ENCODE data around the gene ACOT8. TPM values are rescaled to one million over a fixed set of nuclear protein-coding genes. Genes with fewer than 3 reads are reported as not detected.

ACOT8 gene
- total and polyA plus RNA-seq, 9 of the 15 experiments (the other 6 are each of a cell fraction or from before 2014, with no cell fraction given): 8.2 to 46.7 (median 20.7) TPM

- ChIA-PET POLR2A (interaction anchor here (0.6 to 2.4 kb wide), 13 partner anchors 9 to 55 kb away, joined by 3 to 11 read pairs (median 4); partner anchors contain the start of genes CTSA, NEURL2 and PCIF1), CTCF (ENCODE audit: low intra/inter-chr PET ratio) (no interaction called here)
- H3K79me2 ChIP-seq (ENCODE audit: control insufficient read depth, insufficient read depth, low read length): peaks cover 32% of the 10 kb centered on the region
- peaks cover 27% of the 10 kb centered on the region in 2 experiments for H3K4me1 ChIP-seq (replicated peaks in 1 of 2; ENCODE audit: control insufficient read depth in 2 of 2, insufficient read depth in 2 of 2, low read length in 2 of 2)
- peak within 1 kb of the TSS; percentile 83 for H3K27ac ChIP-seq (ENCODE audit: extremely low read depth, low read depth, low read length)
- in situ Hi-C loops (cut with MboI): no loop called here
- no peaks in the 10 kb centered on the region for H3K9me3 ChIP-seq (replicated peaks; ENCODE audit: control insufficient read depth, insufficient read depth, low read depth, low read length)
- DNase-seq (ENCODE audit: extremely low read depth in 1 of 4, low spot score in 3 of 4): peak; percentile 99 to 100 (median 99)
- H3K4me2 ChIP-seq (ENCODE audit: insufficient read depth, low read length): peak within 1 kb of the TSS; percentile 91
- H3K9me1 ChIP-seq (ENCODE audit: control insufficient read depth, insufficient read depth, low read length): peaks cover 4% of the 10 kb centered on the region
- under 1% methylated on average over 23 of the region's 23 CpGs for WGBS (ENCODE audit: insufficient coverage, low coverage, missing lambda C conversion rate)
- peak within 1 kb of the TSS; percentile 89 for H2AFZ ChIP-seq (ENCODE audit: low read depth, low read length)
- no peaks in the 10 kb centered on the region for H3K27me3 ChIP-seq (ENCODE audit: control insufficient read depth in 2 of 2, insufficient read depth in 2 of 2, low read length in 2 of 2)
- H4K20me1 ChIP-seq (replicated peaks; ENCODE audit: control insufficient read depth, insufficient read depth, low read length): no peaks in the 10 kb centered on the region
- peak within 1 kb of the TSS; percentile 56 for H3K4me3 ChIP-seq
- peak; percentile 100 for FAIRE-seq
- TSS peak; percentile 81 for BruUV-seq (replicated peaks)
- peak; percentile 99 for ATAC-seq
- intact Hi-C loops (cut with micrococcal nuclease): loop anchor here (10.0 kb wide), 1 partner anchor 46 kb away; the partner anchor contains the start of gene SNX21
- H3K36me3 ChIP-seq (ENCODE audit: control insufficient read depth, insufficient read depth, low read length): peaks cover 31% of the 10 kb centered on the region; the same call in 2 of the 3 replicates
- H3K9ac ChIP-seq (ENCODE audit: insufficient read depth in 1 of 2, low read depth in 2 of 2, low read length in 2 of 2): peak within 1 kb of the TSS; percentile 85 to 92
- TF ChIP-seq ZNF830 (CRISPR knock-in tag; IDR thresholded peaks at IDR 0.05) (0 out of 2 replicates have a peak, but pooled peaks have one; percentile 72), IRF1 (CRISPR knock-in tag; IDR thresholded peaks at IDR 0.05; ENCODE audit: borderline replicate concordance) (no peak), ADNP (tag; IDR thresholded peaks at IDR 0.05) (no peak), FOXJ2 (tag; IDR thresholded peaks at IDR 0.05) (0 out of 2 replicates have a peak, but pooled peaks have one; percentile 44), ZNF24 (IDR thresholded peaks at IDR 0.05) (0 out of 2 replicates have a peak, but pooled peaks have one; percentile 16), PTBP1 (IDR thresholded peaks at IDR 0.05; ENCODE audit: low read depth, low read length) (no peak), ZNF232 (CRISPR knock-in tag; IDR thresholded peaks at IDR 0.05) (no peak), FOS (IDR thresholded peaks at IDR 0.05; ENCODE audit: extremely low read depth, insufficient read length) (peak; percentile 100), MCM7 (IDR thresholded peaks at IDR 0.05) (no peak), TFE3 (CRISPR knock-in tag; IDR thresholded peaks at IDR 0.05) (no peak), KDM4B (IDR thresholded peaks at IDR 0.05; ENCODE audit: borderline replicate concordance in 2 of 2, low read depth in 1 of 2) (no peak), CGGBP1 (CRISPR knock-in tag; IDR thresholded peaks at IDR 0.05) (no peak), TSC22D4 (tag; IDR thresholded peaks at IDR 0.05) (no peak), RFX1 (IDR thresholded peaks at IDR 0.05) (peak; percentile 99), NR4A1 (CRISPR knock-in tag; IDR thresholded peaks at IDR 0.05) (no peak), NR4A1 (tag; IDR thresholded peaks at IDR 0.05) (peak; percentile 80; the same call in 1 of the 2 replicates), ZBTB5 (IDR thresholded peaks at IDR 0.05) (no peak), ZNF589 (CRISPR knock-in tag; IDR thresholded peaks at IDR 0.05; ENCODE audit: low read depth) (0 out of 2 replicates have a peak, but pooled peaks have one; percentile 38)
Measured at GRCh38 chr20:45880988-45881788, 24.0 kb upstream of the ACOT8 start, which contains the start of gene ZSWIM1. TSS of gene ZSWIM1 (plus strand) at chr20:45881227. CDS start at chr20:45882593, 1,366 bp downstream.

Data from K562 (cell line).